Calu3 (cell line): ENCODE measurements around the gene GPR146. TPM values are rescaled to one million over a fixed set of nuclear protein-coding genes. Genes with fewer than 3 reads are reported as not detected.
A peak's percentile ranks its signal among the peaks of the same experiment; 100 is the strongest.

Source experiments
- BruUV-seq: library from RNA; stranded (reverse); fragments of 400-500 nt; replicated peaks from 2 replicates; lab custom pipeline; 2021; lab: Mats Ljungman, UMichigan
- CTCF ChIA-PET: fragments of 300-600 bp; sonication (Branson Sonifier 250); formaldehyde crosslinking; loops from one replicate; lab custom pipeline; 2022; ENCODE audit warnings: antibody characterized with exemption; lab: Charles Lee
- DNase-seq: peaks from one replicate; pipeline ENCODE4 v3.0.0; 2022
- H3K27ac Mint-ChIP-seq: one replicate; pipeline ENCODE4 v1.8.0; 2022; ENCODE audit warnings: mixed read lengths; ENCODE audit not compliant: unreplicated experiment
- H3K27me3 Mint-ChIP-seq: one replicate; pipeline ENCODE4 v1.8.0; 2022; ENCODE audit warnings: mixed read lengths; ENCODE audit not compliant: unreplicated experiment
- H3K36me3 Mint-ChIP-seq: one replicate; pipeline ENCODE4 v1.8.0; 2022; ENCODE audit warnings: mild to moderate bottlenecking, moderate library complexity, mixed read lengths; ENCODE audit not compliant: insufficient read depth, unreplicated experiment
- H3K4me1 Mint-ChIP-seq: one replicate; pipeline ENCODE4 v1.8.0; 2022; ENCODE audit warnings: mild to moderate bottlenecking, low read depth, mixed read lengths; ENCODE audit not compliant: unreplicated experiment
- H3K4me3 Mint-ChIP-seq: one replicate; pipeline ENCODE4 v1.8.0; 2022; ENCODE audit warnings: mild to moderate bottlenecking, low read depth, moderate library complexity, mixed read lengths; ENCODE audit not compliant: unreplicated experiment
- H3K9me3 Mint-ChIP-seq: one replicate; pipeline ENCODE4 v1.8.0; 2022; ENCODE audit warnings: low read depth, mixed read lengths; ENCODE audit not compliant: unreplicated experiment
- intact Hi-C: fragments of 100-400 bp; cut with micrococcal nuclease; formaldehyde crosslinking; loops from one replicate; pipeline ENCODE4 v1.10.0; 2022; ENCODE audit not compliant: unreplicated experiment
- total RNA-seq: library from RNA; stranded (reverse); gene quantifications from 2 replicates; pipeline ENCODE4 v1.2.3, GENCODE V29; 2022
- TF ChIP-seq, protein P1 (sequence below): fragments of 200-600 bp; IDR thresholded peaks from one replicate; pipeline ENCODE4 v1.8.0; 2022; ENCODE audit warnings: antibody characterized with exemption; ENCODE audit not compliant: unreplicated experiment

Gene GPR146
- total RNA-seq, 1 experiment from 2014 or later = 0.66 TPM

DNA sequence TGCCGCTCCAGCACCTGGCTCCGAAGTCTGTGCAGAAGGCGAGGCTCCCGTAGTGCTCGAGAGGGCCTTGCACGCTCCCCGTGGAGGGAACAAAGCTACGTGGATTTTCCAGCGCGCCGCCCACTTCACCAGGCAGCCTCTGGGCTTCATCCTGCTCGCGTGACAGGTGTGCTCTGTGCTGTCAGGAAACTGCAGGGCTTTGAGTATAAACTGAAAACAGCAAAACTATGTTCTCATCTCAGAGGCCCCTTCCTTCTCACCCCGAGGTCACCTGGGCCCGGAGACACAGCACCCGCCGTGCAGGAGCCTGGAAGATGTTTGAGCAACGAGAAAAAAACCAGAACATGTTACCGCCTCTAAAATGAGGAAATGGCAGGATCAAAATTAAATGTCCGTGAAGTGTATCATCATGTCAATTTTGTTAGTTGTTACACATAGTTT lies 17.6 kb upstream of the GPR146 start:
- Mint-ChIP-seq H3K36me3 (peaks cover 80% of the 10 kb centered on the region), H3K27ac (no peak overlapping the region), H3K4me1 (peaks cover 15% of the 10 kb centered on the region), H3K27me3 (no peaks in the 10 kb centered on the region), H3K4me3 (peak overlapping the region; percentile 95), H3K9me3 (no peaks in the 10 kb centered on the region)
- CTCF ChIA-PET = interaction anchor here (2.4 kb wide), 1 partner anchor 17 kb away, joined by 7 read pairs; the partner anchor contains the start of gene GPR146
- intact Hi-C loops = no loop called here
- DNase-seq = no peak
- TF ChIP-seq, protein P1, sequence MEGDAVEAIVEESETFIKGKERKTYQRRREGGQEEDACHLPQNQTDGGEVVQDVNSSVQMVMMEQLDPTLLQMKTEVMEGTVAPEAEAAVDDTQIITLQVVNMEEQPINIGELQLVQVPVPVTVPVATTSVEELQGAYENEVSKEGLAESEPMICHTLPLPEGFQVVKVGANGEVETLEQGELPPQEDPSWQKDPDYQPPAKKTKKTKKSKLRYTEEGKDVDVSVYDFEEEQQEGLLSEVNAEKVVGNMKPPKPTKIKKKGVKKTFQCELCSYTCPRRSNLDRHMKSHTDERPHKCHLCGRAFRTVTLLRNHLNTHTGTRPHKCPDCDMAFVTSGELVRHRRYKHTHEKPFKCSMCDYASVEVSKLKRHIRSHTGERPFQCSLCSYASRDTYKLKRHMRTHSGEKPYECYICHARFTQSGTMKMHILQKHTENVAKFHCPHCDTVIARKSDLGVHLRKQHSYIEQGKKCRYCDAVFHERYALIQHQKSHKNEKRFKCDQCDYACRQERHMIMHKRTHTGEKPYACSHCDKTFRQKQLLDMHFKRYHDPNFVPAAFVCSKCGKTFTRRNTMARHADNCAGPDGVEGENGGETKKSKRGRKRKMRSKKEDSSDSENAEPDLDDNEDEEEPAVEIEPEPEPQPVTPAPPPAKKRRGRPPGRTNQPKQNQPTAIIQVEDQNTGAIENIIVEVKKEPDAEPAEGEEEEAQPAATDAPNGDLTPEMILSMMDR = no peak
- no TSS peak for BruUV-seq

- Mint-ChIP-seq H3K36me3 (peaks cover 74% of the 10 kb centered on the region), H3K9me3 (no peaks in the 10 kb centered on the region), H3K27me3 (no peaks in the 10 kb centered on the region), H3K4me1 (peaks cover 15% of the 10 kb centered on the region), H3K27ac (peak overlapping the region; percentile 66), H3K4me3 (peak overlapping the region; percentile 95)
- TF ChIP-seq, protein P1 = no peak
- BruUV-seq = no TSS peak
- CTCF ChIA-PET = interaction anchor here (0.6 to 2.4 kb wide), 3 partner anchors 17 to 150 kb away, joined by 3 to 7 read pairs (median 6); partner anchors contain the start of gene GPR146
- intact Hi-C loops = no loop called here
- peak; percentile 42 for DNase-seq
Measured at GRCh38 chr7:1027242-1028043, 16.9 kb upstream of the GPR146 start.

DNA sequence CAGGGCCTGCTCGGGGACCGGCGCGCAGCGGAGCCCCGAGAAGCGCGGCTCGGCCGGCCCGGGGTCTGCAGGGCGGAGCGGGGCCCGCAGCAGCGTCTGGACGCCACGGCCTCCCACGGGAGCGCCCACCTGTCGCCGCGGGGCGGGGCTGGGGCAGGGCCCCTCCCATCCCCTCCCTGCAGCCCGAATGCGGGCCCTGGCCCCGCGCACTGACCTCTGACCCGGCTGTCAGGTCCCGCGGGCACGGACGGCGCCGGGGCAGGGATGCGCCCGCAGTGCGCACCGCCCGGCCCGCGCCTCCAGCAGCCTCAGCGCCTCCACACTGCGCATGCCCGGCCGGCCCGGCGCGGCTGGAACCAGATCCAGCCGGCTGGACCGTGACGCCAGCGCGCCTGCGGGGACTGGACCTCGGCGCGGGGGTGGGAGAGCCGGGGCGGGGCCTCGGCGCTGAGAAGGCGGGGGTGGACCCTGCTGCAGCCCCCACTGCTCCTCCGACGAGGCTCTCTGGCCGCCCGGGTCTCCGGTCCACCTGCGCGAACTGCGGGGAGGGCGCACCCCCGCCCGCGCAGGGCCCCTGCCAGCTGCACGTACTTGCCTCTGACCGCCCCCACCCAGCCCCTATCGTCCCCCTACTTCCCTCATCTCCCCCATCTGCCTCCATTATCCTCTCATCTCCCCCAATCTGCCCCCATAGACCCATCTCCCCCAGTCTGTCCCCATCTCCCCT lies 16.1 kb upstream of the GPR146 start:
- Mint-ChIP-seq H3K4me3 (peak overlapping the region; percentile 95), H3K27me3 (no peaks in the 10 kb centered on the region), H3K4me1 (peaks cover 15% of the 10 kb centered on the region), H3K36me3 (peaks cover 71% of the 10 kb centered on the region), H3K27ac (peak overlapping the region; percentile 82), H3K9me3 (no peaks in the 10 kb centered on the region)
- CTCF ChIA-PET = interaction anchor here (0.6 to 2.4 kb wide), 3 partner anchors 16 to 149 kb away, joined by 3 to 7 read pairs (median 6); partner anchors contain the start of gene GPR146
- intact Hi-C loops = no loop called here
- BruUV-seq = no TSS peak
- DNase-seq = peak; percentile 98
- TF ChIP-seq, protein P1 = no peak

DNA sequence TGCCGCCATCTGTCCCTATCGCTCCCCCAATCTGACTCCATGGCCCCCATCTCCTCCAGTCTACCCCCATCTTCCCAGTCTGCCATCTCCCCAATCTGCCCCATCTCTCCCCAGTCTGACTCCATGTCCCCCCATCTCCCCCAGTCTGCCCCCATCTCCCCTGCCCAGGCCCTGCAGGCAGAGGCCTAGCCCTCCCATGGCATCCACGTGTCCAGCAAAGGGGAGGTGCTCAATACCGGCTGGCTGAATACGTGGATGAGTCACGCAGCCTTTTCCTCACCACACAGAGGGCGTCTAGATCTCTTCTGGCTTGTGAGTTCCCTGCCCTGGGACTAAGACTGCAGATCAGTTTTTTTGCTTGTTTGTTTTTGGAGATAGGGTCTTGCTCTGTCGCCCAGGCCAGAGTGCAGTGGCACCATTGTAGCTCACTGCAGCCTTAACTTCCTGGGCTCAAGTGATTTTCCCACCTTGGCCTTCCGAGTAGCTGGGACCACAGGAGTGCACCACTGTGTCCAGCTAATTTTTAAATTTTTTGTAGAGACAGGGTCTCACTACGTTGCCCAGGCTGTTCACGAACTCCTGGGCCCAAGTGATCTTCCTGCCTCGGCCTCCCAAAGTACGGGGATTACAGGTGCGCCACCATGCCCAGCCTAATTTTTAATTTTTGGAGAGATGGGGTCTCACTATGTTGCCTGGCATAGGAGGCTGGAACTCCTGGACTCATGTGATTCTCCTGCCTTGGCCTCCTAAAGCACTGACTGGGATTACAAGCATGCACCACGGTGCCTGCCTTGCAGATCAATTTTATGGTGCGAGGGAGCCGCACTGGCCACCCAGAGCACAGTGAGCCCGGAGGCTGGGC lies 15.3 kb upstream of the GPR146 start:
- Mint-ChIP-seq H3K9me3 (no peaks in the 10 kb centered on the region), H3K36me3 (peaks cover 67% of the 10 kb centered on the region), H3K4me3 (peak overlapping the region; percentile 95), H3K4me1 (peaks cover 15% of the 10 kb centered on the region), H3K27ac (peak overlapping the region; percentile 82), H3K27me3 (no peaks in the 10 kb centered on the region)
- DNase-seq = peak; percentile 92
- TSS peak; percentile 73 for BruUV-seq
- intact Hi-C loops = no loop called here
- TF ChIP-seq, protein P1 = no peak
- CTCF ChIA-PET = interaction anchor here (0.5 kb wide), 1 partner anchor 30 kb away, joined by 5 read pairs; no protein-coding TSS in a partner anchor
